Dedifferentiated amniotic fluid mesenchymal stem cell (primary cell): ENCODE measurements around the gene CDC14B.

Experiments
- DNase-seq: peaks from one replicate; pipeline ENCODE4 v3.0.0-alpha.2; 2016; ENCODE audit errors: extremely low spot score

CDC14B gene

DNA sequence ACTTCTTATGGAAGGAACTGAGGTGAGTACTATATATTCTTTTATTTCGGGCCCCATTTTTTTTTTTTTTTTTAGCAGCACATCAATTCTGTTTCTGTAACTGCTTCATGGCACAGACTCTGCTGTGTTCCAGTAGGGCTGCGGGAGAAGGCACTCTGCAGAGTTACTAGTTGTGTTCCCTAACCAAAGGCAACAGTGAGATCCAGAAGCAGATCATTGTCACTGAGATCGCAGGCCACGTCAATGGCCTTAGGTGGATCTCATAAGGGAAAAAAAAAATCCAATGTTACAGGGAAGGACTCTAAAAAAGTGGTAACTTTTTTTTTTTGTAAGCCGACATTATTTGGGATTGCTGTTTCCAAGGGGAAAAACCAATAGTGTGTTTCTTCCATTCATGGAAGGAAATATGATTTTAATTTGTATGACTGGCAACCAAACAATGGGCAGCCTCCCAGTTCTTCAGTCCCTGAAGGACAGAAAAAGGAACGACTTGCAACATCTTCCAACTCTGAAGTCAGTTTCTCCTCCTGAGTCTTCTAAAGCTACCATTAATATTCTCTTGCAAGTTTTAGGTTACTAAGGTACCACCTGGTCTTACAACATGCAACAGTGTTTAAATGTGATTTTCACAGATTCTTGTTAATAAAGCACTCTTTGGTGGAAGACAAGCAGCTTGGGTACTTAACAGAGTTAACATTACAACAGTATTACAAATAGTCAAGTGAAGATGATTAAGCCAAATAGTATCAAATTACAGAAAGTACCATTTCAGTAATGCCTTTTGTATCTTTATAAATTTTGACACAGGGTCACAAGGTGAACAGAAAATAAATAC, 116.9 kb downstream of the CDC14B start:
- no peak for DNase-seq

DNA sequence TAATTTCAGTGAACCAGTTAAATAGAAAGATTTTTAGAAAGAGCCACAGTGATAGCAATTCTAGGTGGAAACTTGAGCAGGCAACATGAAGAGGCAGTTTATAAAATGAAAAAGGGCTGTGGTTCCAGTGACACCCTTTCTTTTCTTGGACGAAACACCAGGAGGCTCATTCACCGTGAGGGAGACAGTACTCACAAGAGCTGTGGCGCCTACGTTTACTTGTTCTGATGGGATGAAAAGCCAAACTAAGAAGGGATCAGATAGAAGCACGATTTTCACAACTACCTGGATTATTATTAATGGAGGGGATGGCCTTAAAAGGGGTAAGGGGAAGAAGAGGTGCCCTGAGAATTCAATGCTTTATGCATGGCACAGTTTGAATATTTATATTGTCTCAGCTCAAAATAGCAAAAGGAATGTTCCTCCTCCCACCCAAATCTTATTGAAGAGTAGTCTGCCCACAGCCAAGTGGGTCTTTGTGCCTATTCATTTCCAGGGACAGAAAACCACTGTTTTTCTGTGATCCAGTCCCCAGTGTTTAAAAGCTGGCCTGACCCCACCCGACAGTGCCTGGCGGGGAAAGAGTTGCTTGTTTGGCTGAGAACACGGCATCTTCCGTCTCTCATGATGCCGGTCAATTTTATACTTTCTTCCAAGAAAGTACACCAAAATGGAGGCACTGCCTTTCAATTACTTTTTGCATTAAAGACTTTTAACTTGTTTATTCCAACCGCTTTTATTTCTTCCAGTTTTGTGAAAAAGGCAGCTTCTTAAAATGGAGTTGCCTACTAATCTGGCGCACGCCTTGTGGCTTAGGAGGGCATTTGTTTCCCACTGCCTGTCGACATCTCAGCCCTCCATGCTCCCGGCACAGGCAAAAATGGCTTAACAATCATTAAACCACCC, 117.8 kb downstream of the CDC14B start:
- no peak for DNase-seq

GRCh38 chr9:96500696-96501632, 118.7 kb downstream of the CDC14B start:
- DNase-seq: peak; percentile 36

DNA sequence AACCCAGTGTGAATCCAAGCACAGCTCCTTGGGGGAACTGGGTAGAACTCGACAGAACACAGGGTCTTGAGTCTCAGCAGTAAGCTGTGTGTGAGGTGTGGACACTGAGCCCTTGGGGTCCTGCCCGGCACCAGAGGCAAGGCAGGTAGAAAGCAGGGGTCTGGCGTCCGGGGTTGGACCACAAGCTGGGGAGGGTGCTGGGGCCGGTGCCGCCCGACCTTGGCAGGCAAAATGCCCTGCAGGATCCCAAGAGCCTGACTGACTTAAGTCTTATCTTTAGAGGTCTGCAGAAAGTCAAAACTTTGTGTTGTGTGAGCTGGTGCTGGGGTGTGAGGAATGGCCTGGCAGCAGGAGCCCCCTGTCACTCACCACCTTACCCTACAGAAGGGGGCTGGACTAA, 120.4 kb downstream of the CDC14B start:
- no peak for DNase-seq

GRCh38 chr9:96498796-96499195, 120.8 kb downstream of the CDC14B start:
- no peak for DNase-seq

GRCh38 chr9:96497117-96497399, 122.6 kb downstream of the CDC14B start:
- DNase-seq: no peak

- no peak for DNase-seq
These were observed 123.1 kb downstream of the CDC14B start for GRCh38 chr9:96496368-96497116.

DNA sequence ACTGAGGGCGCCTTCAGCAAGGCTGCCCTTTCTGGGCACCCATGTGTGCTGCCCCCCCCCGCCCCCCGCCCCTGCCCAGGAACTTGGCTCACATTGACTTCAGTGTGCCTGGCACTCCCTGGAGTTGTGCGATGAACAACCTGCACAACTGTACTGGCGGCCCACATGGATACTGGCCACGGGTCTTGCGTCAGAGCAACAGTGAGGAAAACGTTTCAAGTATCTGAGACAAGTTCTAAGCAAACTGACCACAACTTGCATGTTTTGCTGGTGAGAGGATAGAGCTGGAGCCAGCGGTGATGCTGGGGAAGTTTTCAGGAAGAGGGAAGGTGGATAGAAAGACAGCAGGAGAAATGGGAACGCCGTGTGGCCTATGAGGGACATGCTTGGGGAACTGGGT, 124.3 kb downstream of the CDC14B start:
- DNase-seq: no peak

GRCh38 chr9:96494215-96494800, 125.3 kb downstream of the CDC14B start:
- no peak for DNase-seq

DNA sequence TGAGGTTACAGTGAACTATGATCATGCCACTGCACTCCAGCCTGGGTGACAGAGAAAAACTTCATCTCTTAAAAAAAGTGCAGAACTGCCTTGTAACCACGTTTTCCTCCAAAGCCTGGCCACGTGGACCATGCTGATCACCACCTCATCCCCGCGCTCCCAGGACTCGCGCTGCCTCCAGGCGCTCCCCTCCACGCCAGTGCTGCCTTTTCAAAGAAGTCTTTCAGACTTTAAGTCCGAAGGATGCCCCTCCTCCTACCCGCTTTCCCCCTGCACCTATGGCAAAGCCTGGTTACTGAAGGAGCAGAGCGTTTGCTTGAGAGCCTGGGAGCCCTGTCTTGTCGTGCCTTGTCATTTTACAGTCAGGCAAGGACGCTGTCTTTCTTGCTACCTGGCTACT, 125.9 kb downstream of the CDC14B start:
- no peak for DNase-seq

DNA sequence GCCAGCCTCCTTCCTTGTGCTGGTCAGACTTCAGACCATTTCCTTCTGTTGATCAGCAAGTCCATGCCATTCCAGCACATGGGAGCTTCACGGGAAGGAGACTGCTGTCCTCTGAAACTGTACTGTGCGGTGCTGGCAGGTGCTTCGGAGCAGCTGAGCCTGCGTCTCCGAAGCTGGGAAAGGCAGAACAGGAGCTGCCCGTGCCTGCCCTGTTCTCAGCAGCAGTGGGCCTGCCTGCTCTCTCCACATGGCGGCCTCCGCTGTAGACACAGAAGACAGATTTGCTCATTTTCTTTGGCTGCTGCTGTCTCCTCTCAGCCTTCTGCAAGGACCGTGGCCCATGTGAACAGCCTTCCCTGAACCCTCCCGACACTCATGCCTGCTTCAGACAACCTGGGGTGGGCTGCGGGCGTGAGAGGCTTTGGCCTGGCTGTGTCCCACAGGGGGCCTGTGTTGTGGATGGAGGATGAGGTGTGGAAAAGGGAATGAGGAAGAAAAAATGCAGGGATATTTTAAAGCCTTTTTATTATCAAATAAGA, 126.6 kb downstream of the CDC14B start:
- DNase-seq: no peak

DNA sequence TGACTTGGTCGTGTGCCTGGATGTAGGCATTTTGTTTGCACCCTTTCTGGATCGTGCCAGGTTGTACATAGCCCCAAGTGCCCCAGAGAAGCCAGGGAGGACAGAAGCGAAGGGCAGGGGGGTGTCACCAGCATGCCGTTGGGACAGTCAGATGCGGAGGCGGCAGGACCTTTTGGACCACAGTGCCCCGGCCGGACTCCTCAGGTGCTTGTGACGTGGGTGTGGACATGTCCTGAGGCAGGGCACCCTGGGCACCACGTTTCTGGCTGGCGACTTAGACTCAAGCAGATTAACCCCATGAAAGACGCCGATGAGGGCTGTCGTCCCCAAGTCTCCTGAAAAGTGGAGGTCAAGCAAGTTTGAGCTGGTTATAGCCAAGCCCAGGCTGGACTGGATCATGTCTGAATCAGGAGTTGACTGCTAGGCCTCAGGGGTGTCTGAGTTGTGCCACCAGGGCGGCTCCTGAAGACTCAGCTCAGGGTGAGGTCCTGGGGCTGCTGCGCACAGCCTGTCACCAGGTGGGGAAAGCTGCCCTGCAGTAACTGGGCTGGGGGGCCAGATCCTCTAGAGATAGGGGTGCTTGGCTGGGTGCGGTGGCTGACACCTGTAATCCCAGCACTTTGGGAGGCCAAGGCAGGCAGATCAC, 127.6 kb downstream of the CDC14B start:
- DNase-seq: no peak

GRCh38 chr9:96491079-96491879, 128.4 kb downstream of the CDC14B start:
- DNase-seq: no peak

- DNase-seq: no peak
These were observed 129.0 kb downstream of the CDC14B start for GRCh38 chr9:96490534-96491078.

GRCh38 chr9:96489482-96489979, 130.1 kb downstream of the CDC14B start:
- DNase-seq: no peak

DNA sequence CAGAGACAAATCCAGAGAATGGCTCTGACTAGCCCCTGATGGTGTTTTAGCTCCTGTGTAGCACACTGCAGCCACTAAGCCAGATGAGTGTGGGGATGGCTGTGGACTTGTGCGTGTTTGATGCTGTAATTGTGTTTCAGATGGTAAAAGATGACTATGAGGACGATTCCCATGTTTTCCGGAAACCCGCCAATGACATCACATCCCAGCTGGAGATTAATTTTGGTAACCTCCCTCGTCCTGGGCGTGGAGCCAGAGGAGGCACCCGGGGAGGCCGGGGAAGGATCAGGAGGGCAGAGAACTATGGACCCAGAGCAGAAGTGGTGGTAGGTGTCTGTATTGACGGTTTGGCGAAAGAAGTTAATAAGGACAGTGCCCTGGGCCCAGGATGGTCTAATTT, 131.7 kb downstream of the CDC14B start:
- no peak for DNase-seq

DNA sequence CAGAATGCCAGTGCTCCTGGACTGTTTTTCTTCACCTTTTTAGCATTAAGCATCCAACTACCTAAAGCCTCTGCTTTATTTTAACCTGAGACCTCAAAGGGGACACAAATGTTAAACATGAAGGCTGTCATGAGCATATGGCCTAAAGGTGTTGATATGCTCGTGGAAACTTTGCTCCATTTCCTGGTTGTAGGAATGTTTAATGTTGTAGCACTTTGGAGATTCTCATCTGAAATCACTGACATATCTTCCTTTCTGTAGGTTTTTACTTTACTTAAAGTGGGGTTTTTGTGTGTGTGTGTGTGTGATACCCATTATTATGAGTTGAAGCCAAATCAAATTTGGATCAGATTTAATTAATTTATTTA, 132.6 kb downstream of the CDC14B start:
- no peak for DNase-seq

- DNase-seq: peak; percentile 87
These were observed 133.1 kb downstream of the CDC14B start for GRCh38 chr9:96486386-96487028.
